Glomerular visceral epithelial cell (primary cell): ENCODE results near the gene HSPA6.
"Not testable (repeated sequence)": the region's sequence is repeated elsewhere in the genome, so short reads cannot be mapped to it uniquely, and the experiment has no call there.

ENCODE experiments used
- DNase-seq: peaks from one replicate; pipeline ENCODE4 v3.0.0-alpha.2; 2016; ENCODE audit errors: extremely low spot score

The HSPA6 gene

DNA sequence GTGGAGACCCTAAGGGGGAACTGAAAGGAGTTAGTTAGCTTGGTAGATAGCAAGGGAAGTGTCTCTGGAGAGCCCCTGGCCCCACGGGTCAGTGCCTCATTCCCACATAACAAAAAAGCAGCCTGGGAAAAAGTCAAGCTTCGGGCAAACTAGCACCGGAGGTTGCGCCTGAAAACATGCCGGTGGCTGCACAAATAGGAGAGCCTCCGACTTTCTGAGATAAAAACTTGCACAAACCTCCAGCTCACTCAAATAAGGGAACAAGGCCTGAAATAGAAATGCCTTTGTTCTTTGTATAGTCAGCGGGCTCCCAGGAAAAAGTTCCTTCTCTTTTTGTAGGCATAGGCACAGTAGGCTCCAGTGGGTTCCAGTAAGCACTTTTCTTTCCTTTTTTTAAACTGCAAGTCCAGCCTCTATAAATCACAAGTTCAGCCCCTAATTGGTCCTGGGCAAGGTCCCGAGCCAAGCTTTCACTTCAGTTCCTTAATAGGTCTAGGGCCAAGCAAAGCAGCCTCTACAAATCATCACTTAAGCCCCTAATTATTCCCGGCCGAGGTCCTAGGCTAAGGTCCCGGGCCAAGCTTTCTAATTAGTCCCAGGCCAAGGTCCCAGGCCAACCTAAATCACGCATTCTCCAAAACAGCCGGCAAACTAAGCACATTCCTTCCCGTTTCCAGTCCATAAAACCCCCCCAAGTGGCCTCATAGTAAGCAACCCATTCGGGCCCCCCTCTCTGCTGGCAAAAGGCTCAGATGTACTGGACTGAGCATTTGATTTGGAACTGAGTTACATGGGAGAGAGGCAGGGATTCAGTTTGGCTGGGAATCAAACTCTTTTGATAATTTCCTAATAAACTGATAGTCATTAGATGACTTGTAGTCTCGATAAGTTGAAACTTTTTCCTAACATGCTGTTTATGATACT is 8.6 kb downstream of the HSPA6 start:
- not testable (repeated sequence) for DNase-seq

DNA sequence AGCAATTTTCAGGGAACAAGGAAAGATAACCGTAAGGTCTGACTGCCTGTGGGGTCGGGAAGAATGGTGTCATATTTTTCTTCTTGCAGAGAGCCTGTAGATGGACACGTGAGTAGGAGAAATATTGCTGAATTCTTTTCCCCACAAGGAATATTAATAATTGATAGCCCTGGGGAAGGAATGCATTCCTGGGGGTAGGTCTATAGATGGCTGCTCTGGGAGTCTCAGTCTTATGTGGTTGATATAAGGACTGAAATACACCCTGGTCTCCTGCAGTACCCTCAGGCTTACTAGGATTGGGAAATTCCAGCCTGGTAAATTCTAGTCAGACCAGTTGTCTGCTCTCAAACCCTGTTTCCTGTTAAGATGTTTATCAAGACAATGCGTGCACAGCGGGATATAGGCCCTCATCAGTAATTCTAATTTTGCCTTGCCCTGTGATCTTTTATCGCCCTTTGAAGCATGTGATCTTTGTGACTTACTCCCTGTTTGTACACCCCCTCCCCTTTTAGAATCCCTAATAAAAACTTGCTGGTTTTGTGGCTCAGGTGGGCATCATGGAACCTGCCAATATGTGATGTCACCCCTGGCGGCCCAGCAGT is 12.8 kb downstream of the HSPA6 start:
- not testable (repeated sequence) for DNase-seq

DNA sequence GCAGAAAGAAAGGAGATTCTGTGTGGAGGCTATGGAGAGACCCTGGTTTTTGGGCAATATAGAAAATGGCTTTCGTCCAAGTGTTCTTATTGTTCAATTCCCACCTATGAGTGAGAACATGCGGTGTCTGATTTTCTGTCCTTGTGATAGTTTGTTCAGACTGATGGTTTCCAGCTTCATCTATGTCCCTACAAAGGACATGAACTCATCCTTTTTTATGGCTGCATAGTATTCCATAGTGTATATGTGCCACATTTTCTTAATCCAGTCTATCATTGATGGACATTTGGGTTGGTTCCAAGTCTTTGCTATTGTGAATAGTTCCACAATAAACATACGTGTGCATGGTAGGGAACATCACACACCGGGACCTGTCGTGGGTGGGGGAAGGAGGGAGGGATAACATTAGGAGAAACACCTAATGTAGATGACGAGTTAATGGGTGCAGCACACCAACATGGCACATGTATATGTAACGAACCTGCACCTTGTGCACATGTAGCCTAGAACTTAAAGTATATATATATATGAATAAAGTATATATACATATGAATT is 14.7 kb downstream of the HSPA6 start:
- not testable (repeated sequence) for DNase-seq

DNA sequence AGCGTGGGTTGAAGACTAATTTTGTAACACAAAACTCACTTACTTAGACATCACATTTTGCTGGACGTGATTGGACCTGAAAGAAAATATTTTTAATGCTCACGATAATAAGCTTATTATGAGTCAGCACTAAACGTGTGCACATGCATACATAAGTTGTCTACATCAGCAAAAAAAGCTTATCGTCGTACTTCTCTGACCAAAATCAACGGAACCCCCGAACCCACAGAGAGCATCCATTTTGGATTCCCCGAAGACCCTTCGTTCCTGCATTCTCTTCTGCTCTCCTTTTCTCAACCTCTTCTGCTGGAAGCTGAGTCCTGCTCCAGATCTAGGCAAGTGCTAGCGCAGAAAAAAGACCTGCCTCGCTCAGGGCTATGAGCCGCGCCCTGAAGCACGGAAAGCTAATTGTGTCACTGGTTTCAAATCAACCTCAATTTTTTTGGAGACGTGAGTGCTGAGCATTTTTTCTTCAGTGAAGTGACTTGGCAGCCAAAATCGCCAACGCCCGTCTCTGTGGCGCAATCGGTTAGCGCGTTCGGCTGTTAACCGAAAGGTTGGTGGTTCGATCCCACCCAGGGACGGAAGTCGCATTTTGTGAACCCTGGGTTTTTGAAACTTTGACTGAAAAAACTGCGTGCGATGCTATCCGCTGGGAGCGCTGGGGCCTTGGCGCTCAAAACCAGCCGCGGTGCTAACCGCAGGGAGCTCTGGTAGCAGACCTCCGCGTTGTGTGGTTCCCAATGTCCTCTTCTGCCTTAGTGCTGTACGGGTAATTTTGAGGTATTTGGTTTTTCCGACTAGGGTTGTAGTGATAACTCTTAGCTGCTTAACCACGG is 15.6 kb downstream of the HSPA6 start:
- peak; percentile 77 for DNase-seq

DNA sequence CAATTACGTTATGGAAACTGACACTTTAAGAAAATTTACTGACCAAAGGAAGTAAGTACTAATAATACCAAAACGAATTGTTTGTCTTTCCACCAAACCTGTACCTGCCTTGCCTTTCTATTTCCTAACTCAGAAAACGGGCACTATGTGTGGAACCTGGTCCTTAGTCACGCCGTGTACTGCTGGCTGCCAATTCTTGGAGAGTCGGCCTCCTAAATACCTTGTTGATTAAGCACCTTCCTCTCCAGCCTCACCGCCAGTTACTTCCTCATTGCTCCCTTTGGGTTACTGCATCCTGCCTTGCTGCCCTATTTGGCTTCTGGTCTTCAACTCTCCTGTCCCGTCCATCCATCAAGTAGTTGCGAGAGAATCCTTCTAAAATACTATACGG is 16.2 kb downstream of the HSPA6 start:
- not testable (repeated sequence) for DNase-seq

DNA sequence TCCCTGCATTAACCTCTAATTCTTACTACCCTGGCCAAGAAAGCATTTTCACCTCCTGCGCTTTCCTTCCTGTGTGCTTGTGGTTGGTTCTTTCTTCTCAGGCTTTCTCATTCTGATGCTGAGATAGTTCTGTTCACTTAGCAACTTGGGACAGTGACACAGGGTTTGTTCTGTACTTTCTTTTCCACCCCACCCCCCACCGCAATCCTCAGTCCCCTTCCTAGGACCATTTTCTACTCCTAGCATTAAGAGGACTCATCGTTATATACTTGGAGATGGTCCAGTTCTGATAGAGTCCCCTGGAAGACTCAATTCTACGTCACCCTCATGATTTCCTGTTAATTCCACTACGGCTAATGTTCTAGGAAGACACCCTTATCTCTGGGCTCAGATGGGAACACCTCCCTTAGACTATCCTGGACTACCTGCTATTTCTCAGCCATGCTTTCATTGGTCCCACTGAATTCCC is 17.8 kb downstream of the HSPA6 start:
- DNase-seq: not testable (repeated sequence)

DNA sequence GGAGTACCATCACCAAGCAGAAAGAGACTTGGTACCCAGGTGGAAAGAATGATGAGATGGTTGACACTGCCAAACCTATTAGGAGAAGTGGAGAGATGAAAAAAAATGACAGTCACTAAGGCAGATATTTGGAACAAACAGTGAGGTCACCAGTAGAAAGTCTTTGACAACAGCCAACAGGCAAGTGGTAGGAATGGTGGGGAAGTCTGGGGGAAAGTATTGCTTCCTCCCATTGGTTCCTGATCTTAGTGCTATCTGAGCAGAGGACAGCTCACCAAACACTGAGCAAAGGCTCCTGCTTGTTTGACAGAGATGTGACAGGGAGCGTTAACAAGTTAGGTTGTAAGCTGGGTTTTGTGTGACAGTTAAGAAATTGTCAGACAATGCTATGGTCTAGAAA is 18.8 kb downstream of the HSPA6 start:
- not testable (repeated sequence) for DNase-seq

DNA sequence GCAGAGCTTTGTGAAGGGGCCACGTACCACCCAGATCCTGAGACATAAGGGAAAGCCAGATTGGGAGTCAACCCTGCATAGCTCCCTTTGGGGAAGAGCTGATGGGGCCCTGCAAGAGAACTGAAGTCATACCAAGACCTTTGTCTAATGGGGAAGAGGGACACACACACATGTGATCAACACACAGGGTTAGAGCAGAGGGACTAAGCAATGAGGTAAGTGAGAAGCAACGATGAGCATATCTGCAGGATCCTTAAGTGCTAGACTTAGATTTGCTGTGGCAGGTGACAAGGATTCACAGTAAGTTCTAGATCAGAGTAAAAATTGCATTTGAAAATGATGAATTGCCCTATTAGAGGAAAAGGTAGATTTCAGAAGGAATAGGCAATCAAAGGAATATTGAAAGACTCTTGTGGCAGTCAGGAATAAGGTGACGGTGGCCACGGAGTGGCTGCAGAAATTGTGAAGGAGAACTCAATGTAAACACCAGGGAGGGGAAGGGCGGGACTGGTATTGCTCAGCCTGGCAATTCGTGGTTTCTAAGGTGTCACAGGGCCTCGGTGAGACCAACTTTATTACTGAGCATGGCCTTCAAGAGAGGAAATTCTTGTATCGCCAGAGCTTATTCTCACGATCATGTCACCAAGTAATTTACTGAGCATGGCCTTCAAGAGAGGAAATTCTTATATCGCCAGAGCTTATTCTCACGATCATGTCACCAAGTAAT is 20.8 kb downstream of the HSPA6 start:
- DNase-seq: not testable (repeated sequence)

DNA sequence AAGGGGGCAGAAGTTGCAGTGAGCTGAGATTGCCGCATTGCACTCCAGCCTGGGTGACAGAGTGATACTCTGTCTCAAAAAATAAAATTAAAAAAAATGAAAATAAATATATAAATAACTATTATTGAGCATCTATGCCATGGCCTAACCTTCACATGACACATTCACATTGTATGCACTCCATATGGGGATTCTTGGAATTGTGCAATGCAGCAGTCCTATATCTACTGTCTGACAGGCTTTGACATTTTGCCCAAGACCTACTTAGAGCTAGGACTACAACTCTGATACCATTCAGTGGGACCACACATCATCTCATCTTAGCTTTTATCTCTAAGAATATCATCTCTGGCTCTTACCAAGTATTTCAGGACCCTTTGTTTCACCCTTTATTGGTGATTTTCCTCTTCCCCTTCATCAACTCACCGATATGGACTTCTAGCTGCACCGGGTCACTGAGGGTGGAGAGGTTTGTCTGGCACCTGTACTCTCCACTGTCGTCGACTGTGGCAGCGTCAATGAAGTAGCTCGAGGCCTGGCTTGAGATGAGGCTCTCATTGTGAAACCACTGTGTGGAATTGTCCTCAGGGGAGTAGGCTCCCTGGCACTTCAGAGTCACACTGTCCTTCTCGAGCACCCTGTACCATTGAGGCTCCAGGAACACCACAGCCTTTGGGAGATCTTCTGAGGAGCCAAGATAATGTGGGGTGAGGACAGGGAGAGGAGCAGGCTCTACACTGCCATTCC is 23.8 kb downstream of the HSPA6 start:
- DNase-seq: not testable (repeated sequence)

DNA sequence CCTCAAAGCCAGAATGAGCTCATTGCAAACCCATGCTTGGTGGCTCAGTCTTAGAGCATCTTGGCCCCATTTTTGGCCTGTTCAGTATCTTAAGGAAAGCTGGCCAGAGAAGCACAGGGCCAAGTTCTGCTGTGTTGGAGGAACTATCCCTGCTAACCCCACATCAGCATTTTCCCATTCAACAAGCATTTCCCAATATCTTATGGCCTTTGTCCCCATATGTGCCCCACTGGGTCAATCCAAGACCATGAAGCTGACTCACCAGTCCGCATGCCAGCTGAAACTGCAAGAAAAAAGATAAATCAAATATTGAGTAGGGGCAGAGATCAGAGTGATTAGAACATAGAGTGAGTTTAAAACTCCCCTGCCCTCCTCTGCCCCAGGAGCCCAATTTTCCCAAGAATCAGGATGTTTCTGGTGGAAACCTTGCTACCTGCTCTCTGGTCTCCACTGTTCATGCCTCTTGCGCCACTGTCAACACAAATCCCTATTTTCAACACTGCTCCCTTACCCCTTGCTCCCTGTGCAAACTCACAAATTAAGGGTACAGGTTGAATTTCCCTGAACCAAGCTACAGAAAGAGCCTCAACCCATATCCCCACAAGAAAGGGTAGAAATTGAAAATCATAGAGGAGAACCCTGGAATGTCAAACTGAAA is 24.5 kb downstream of the HSPA6 start:
- not testable (repeated sequence) for DNase-seq

DNA sequence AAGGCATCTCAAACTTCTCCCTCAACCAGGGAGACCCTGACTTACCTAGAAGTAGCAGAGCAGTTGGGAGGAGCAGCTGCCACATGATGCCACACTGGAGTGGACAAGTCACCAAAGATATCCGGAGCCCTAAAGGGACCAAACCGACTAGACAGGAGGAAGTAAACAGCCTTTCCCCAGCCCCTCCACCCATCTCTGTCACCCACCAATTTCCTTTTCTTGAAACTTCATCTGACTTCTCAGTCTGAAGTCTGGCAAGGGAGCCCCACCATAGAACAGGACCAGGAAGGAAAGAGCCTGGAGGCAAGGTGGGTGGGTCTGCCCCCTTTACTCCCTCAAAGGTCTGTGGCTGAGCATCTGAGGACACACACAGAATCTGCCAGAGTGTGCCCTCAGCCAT is 25.3 kb downstream of the HSPA6 start, which contains the start of gene FCGR3A:
TSS of gene FCGR3A (minus strand) at position 167 of the 400 bp plus-strand sequence. CDS start at position 85, 82 bp downstream.
- DNase-seq: no peak

DNA sequence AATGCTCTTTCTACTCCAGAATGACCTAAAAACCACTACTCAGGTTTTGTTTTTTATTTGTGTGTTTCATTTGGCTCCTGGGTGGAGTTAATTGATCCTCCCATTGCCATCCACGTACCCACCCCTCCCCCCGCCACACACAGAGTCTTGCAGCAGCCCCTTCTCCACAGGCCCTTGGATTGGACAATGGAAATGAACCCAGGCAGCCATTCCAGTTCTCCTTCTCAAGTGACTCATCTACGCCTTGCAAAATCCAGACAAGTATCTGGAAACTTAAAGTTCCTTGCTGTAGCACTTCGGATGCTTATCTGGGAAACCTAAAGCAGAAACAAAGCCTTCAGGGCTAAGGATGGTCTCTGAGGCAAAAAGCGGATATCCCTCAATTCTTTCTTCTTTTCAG is 26.6 kb downstream of the HSPA6 start:
- DNase-seq: not testable (repeated sequence)

DNA sequence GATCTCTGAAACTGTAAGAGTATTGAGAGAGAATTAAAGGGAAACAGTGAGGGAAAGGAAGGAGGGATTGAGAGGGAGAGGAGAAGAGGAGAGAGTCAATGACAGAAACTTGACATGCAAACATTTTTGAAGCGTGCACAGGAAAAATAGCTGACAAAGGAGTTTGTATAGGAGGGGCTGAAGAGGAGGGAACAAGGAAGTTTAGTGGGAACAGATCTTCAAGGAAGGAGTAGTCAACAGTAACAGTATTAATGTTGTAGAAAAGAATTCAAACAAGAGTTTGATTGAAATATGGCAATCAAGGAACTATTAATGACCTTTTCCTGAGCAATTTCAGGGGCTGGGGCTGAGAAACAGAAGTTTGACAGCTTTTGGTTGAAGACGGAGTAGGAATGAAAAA is 29.3 kb downstream of the HSPA6 start:
- not testable (repeated sequence) for DNase-seq

DNA sequence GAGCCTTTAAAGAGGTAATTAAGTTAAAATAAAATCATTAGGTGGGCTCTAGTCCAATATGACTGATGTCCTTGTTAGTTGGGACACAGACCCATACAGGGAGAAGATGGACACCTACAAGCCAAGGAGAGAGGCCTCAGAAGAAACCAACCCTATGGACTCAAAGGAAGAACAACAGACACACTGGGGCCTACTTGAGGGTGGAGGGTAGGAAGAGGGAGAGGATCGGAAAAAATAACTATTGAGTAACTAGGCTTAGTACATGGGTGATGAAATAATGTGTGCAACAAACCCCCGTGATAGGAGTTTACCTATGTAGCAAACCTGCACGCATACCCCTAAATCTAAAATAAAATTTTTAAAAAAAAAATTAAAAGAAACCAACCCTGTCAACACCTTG is 30.0 kb downstream of the HSPA6 start:
- DNase-seq: not testable (repeated sequence)

DNA sequence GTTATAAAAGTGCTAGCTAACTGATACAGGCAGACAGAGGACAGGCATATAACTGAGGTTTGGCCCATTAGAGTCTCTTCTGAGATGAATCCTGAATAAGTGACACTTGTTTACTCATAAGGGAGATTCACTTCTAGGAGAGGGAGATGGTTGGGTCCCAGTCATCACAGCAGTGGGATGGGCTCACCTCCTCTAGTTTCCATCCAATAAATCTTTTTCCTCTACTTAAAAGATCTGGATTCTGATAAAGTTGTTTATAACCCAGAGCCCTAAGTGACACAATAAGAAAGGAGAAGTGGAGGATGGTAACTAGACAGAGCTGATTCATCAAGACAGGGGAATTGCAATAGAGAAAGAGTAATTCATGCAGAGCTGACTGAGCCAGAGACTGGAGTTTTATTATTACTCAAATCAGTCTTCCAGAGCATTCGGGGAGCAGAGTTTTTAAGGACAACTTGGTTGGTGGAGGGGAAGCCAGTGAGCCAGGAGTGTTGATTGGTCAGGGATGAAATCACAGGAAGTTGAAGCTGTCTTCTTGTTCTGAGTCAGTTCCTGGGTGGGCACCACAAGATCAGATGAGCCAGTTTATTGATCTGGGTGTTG is 30.6 kb downstream of the HSPA6 start:
- DNase-seq: not testable (repeated sequence)

DNA sequence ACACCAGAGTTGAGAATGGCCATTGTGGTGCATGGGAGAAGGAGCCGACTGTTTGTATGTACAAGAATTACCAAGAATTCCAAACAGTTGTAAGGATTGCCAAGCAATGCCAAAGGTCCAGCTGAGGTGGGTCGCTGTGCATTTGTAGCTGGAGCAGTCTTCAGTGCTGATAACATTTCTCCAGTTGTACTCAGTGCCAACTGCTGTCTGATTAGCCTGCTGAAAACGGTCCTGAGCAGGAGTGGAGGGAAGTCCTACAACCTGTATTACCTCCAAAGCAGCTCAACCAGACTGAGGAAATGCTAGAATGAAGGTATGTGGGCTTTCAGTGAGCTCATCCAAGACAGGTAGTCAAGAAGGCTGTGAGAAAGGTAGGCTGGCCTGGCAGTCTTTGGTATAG is 31.8 kb downstream of the HSPA6 start:
- DNase-seq: not testable (repeated sequence)

DNA sequence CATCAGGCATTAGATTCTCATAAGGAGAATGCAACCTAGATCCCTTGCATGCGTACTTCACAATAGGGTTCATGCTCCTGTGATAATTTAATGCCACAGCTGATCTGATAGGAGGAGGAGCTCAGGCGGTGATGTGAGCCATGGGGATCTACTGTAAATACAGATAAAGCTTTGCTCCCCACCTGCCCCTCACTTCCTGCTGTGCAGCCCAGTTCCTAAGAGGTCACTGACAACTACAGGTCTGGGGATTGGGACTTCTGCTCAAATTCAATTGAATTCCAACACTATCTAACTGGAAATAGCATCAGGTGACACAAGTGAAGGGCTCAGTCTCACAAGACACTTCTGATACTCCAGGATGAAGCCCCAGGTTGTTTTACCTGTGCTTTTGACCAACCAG is 32.6 kb downstream of the HSPA6 start:
- DNase-seq: not testable (repeated sequence)

DNA sequence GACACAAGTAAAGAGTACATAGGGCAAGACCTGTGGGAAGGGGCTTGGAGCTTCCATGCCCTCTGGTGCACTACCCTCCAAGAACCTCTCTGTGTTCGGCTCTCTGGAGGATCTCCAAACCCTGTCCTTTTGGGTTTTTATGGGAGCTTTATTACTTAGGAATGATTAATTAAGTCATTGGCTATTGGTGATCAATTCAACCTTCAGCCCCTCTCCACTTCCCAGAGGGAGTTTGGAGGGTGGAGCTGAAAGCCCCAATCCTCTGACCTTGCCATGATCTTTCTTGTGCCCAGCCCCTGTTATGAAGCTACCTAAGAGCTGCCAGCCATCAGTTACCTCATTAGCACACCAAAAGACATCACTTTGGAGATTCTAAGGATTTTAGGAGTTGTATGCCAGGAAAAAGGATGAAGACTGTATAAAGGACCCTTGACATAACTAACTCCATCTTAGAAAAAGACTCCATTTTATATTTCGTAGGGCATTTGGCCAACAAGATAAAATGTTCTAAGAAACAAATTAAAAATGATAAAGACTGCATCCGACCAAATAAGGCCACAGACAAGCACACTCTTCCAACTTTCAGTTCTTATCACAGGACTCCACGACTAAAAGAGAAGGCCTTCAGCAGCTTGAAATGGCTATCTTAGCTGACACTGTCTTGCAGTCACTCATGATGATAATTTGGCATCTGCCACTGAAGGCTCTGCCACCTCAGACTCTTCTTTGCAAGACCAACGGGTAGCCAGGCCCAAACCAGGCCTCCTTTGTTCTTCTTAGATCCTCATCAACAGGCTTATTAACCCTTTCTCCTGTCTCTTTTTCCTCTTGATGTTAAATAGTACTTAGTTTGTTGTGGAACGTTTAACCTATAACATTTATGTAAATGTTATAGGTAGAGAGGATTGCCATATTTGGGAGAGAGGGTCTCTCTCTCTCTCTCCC is 33.4 kb downstream of the HSPA6 start:
- DNase-seq: not testable (repeated sequence)
